Adrenal gland (tissue), 12 donors: ENCODE data around the gene GRID1. TPM values are rescaled to one million over a fixed set of nuclear protein-coding genes. Genes with fewer than 3 reads are reported as not detected.

Experiments
- DNase-seq, 7 donors: peaks; one replicate each; pipeline ENCODE4 v3.0.0-alpha.2; 2019 to 2020
- H3K27ac ChIP-seq, 5 donors: fragments of 200-600 bp; sonication (generic) in 4 of 5; 1 replicate in 3 of 5; 2 replicates in 2 of 5; pipeline versions ENCODE4 v1.5.1 to v1.8.0; 2016 to 2020; ENCODE audit warnings: mild to moderate bottlenecking in 1 of 5
- H3K27me3 ChIP-seq: fragments of 200-600 bp; 2 replicates; pipeline ENCODE4 v1.8.0; 2021
- H3K36me3 ChIP-seq, 2 donors: fragments of 200-600 bp; replicated peaks in 1 of 2; 1 replicate in 1 of 2; 2 replicates in 1 of 2; pipeline versions ENCODE4 v1.5.1 to v1.8.0; 2018 to 2022
- H3K4me1 ChIP-seq, 2 donors: fragments of 200-600 bp; replicated peaks in 1 of 2; 1 replicate in 1 of 2; 2 replicates in 1 of 2; pipeline versions ENCODE4 v1.5.1 to v1.8.0; 2018 to 2021
- H3K4me3 ChIP-seq, 4 donors: fragments of 200-600 bp; sonication (generic) in 3 of 4; one replicate each; pipeline ENCODE4 v1.5.1; 2016 to 2018
- H3K9me3 ChIP-seq, 3 donors: fragments of 200-600 bp; sonication (generic) in 1 of 3; replicated peaks in 1 of 3; 1 replicate in 2 of 3; 2 replicates in 1 of 3; pipeline versions ENCODE4 v1.5.1 to v1.8.0; 2016 to 2021
- POLR2A ChIP-seq, 2 donors: fragments of 450-650 bp; IDR thresholded peaks; one replicate each; pipeline ENCODE4 v1.6.1; 2017; ENCODE audit warnings: antibody characterized with exemption in 2 of 2, mild to moderate bottlenecking in 2 of 2, moderate library complexity in 1 of 2
- WGBS, 4 donors: extraction: QIAGEN DNeasy Blood & Tissue Kit in 2 of 4; methylation state at CpG; one replicate each; pipeline versions ENCODE4 v1.1.5 to v1.1.7; 2013 to 2017; 5-methylcytosine and 5-hydroxymethylcytosine counted together
- intact Hi-C, 2 donors: fragments of 100-400 bp; cut with DNase I; formaldehyde crosslinking; loops; one replicate each; pipeline versions ENCODE4 v1.14.1 to v1.15.0; 2022 to 2023
- polyA plus RNA-seq, 3 donors: library from polyadenylated mRNA; stranded (reverse); fragments of 200-250 nt in 2 of 3; fragments of 350-450 nt in 1 of 3; fragmentation: Illumina TruSeq in 1 of 3; extraction: RNeasy Lipid Tissue Mini Kit (QIAGEN cat#74804) in 1 of 3; gene quantifications; one replicate each; pipeline ENCODE4 v1.2.3, GENCODE V29; 2013 to 2014
- total RNA-seq, 9 donors: library from RNA; depleted of rRNA in 4 of 9; stranded (reverse); fragments of >200 nt in 4 of 9; fragments of 120-200 nt in 1 of 9; fragmentation: NEBNext Ultra II Directional in 1 of 9; extraction: Animal tissue kit (Norgen Biotek cat#: 25700) in 1 of 9; gene quantifications; one replicate each; pipeline versions ENCODE4 v1.1.0 to v1.2.4, GENCODE V29; 2013 to 2023
- TF ChIP-seq, protein P1 (sequence below), 6 experiments: fragments of 450-650 bp in 4 of 6; fragments of 200-600 bp in 2 of 6; sonication (generic) in 1 of 6; IDR thresholded peaks; 1 replicate in 5 of 6; 2 replicates in 1 of 6; pipeline versions ENCODE4 v1.5.1 to v1.8.0; 2016 to 2021; ENCODE audit warnings: antibody characterized with exemption in 6 of 6, mild to moderate bottlenecking in 2 of 6, moderate library complexity in 1 of 6
- donor health status: healthy with polysubstance abuse.
- donor health status: Bipolar disorder and iron deficiency.
- donor health status: DM: yes; HTN: yes; CAD: no.
- donor health status: DM: no; HTN: no; CAD: no.
- donor health status: DM: no; HTN: no; CAD: no.
- donor health status: DM: yes; HTN: yes; CAD: no.

GRID1 gene
- total and polyA plus RNA-seq, 12 donors = 2.2 to 8.0 (median 4.1) TPM

DNA sequence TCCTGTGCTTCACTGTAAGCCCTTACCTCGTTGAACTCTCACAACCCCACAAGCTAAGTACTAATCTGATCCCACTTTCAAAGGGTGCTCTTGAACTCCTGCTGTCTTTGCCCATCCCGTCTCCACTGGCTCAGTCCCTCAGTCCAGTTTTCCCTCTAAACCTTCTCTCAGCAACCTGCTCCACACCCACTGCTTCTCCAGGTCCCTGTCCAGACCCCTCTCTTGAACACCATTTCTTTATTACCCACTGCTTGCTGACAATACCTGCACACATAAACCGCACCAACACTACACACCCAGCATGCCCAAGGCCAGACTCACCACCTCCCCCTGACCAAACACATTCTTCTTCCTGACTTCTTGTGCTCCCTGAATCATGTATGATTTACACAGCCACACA, 343.3 kb downstream of the GRID1 start:
- TF ChIP-seq POLR2A (IDR thresholded peaks at IDR 0.05) = no peak
- TF ChIP-seq, protein P1, sequence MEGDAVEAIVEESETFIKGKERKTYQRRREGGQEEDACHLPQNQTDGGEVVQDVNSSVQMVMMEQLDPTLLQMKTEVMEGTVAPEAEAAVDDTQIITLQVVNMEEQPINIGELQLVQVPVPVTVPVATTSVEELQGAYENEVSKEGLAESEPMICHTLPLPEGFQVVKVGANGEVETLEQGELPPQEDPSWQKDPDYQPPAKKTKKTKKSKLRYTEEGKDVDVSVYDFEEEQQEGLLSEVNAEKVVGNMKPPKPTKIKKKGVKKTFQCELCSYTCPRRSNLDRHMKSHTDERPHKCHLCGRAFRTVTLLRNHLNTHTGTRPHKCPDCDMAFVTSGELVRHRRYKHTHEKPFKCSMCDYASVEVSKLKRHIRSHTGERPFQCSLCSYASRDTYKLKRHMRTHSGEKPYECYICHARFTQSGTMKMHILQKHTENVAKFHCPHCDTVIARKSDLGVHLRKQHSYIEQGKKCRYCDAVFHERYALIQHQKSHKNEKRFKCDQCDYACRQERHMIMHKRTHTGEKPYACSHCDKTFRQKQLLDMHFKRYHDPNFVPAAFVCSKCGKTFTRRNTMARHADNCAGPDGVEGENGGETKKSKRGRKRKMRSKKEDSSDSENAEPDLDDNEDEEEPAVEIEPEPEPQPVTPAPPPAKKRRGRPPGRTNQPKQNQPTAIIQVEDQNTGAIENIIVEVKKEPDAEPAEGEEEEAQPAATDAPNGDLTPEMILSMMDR (IDR thresholded peaks at IDR 0.05) = no peak
- WGBS, 4 donors = 82 to 97% (median 83%) methylated on average over 3 of the region's 3 CpGs
- intact Hi-C loops = no loop called here

DNA sequence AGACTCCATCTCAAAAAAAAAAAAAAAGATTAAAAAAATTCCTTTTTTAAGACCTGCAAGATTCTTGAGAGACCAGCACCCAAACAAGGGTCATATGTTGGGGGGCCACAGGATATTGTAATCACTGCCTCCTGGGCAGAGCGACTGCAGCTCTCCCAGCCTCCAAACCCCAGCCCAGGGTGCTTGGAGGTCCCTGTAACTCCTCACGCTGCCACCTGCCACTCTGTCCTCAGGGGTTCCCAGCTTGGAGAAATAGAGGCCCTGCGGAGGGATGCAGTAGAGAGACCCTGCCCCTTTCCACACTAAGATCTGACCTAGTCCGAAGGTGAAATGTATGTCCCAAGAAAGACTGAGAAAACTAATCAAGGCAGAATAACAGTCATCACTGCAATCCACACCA, 343.7 kb downstream of the GRID1 start:
- H3K36me3 ChIP-seq = no peaks in the 10 kb centered on the region
- H3K4me3 ChIP-seq = no peak overlapping the region
- no peaks in the 10 kb centered on the region for H3K9me3 ChIP-seq
- H3K27me3 ChIP-seq = no peaks in the 10 kb centered on the region
- TF ChIP-seq POLR2A (IDR thresholded peaks at IDR 0.05) = no peak
- TF ChIP-seq, protein P1 (IDR thresholded peaks at IDR 0.05) = no peak
- no peak for DNase-seq
- no peak overlapping the region for H3K27ac ChIP-seq
- 92 to 97% (median 95%) methylated on average over 4 of the region's 4 CpGs for WGBS, 4 donors
- no peaks in the 10 kb centered on the region for H3K4me1 ChIP-seq
- intact Hi-C loops = no loop called here

More for the DNA sequence above, 343.3 kb downstream of the GRID1 start:
- Histone ChIP-seq H3K9me3 (no peaks in the 10 kb centered on the region), H3K27ac (no peak overlapping the region), H3K4me1 (no peaks in the 10 kb centered on the region), H3K27me3 (no peaks in the 10 kb centered on the region), H3K36me3 (no peaks in the 10 kb centered on the region), H3K4me3 (no peak overlapping the region)
- DNase-seq = no peak

DNA sequence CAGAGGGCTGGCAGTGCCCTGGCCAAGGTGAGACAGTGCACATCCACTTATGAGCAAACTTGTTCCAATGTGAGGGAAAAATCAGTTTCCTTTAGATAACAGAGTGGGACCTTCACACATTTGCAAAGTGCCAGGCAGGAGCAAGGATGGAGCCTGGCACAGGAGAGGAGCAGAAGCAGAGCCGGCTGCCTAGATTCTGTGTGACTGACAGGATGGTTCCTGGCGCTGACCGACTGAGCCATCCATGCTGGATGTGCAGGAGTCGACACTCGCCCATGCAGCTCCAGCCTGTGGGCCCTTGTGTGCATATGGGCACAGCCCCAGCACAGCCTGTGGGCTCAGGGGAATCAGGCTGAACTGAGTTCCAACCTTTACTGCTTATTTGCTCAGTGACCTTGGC, 346.5 kb downstream of the GRID1 start:
- DNase-seq = no peak
- no peak overlapping the region for H3K4me3 ChIP-seq
- no peak overlapping the region for H3K27ac ChIP-seq
- no peaks in the 10 kb centered on the region for H3K4me1 ChIP-seq
- no peaks in the 10 kb centered on the region for H3K27me3 ChIP-seq
- no peaks in the 10 kb centered on the region for H3K36me3 ChIP-seq
- 78 to 90% (median 83%) methylated on average over 4 to 5 of the region's 5 CpGs for WGBS, 4 donors
- TF ChIP-seq, protein P1 (IDR thresholded peaks at IDR 0.05) = no peak
- TF ChIP-seq POLR2A (IDR thresholded peaks at IDR 0.05) = no peak
- H3K9me3 ChIP-seq = no peaks in the 10 kb centered on the region
- intact Hi-C loops = no loop called here

DNA sequence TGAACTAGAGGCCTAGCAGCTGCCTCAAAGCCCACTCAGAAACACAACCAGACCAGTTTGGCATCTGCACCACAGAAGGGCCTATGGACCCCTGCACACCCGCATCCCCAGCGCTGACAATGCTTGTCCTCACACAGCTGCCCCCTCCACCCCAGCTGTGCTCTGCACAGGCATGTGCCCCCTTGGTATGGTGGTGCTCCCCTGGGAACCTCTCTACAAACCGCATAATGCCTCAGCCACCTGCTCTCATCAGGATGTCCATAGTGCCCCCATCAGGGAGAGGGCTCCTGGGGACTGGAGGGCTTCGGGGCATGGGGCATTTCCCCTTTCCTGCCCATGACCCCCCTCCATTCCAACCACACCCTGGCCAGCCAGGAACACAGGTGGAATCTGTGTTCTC, 347.5 kb downstream of the GRID1 start:
- no peaks in the 10 kb centered on the region for H3K4me1 ChIP-seq
- H3K27me3 ChIP-seq = no peaks in the 10 kb centered on the region
- intact Hi-C loops = no loop called here
- H3K36me3 ChIP-seq = no peaks in the 10 kb centered on the region
- TF ChIP-seq, protein P1 (IDR thresholded peaks at IDR 0.05) = no peak
- WGBS, 4 donors = 92 to 100% (median 96%) methylated on average over 4 of the region's 4 CpGs
- H3K9me3 ChIP-seq = no peaks in the 10 kb centered on the region
- no peak overlapping the region for H3K4me3 ChIP-seq
- no peak for DNase-seq
- H3K27ac ChIP-seq = no peak overlapping the region
